K562 (cell line): ENCODE data around the gene GNAT3. TPM values are rescaled to one million over a fixed set of nuclear protein-coding genes. Genes with fewer than 3 reads are reported as not detected.

ENCODE experiments used
- ATAC-seq: fragments of 200-7000 bp; cut with Tn5 transposase; 3 replicates; pipeline ENCODE4 v1.9.1; 2020; ENCODE audit warnings: moderate library complexity
- BruUV-seq: library from RNA; stranded (reverse); fragments of 400-500 nt; replicated peaks from 2 replicates; lab custom pipeline; 2021; lab: Mats Ljungman, UMichigan
- CTCF ChIA-PET: fragments of 300-600 bp; formaldehyde crosslinking; extraction: SDS; loops from one replicate; lab custom pipeline; 2021; ENCODE audit warnings: low intra/inter-chr PET ratio; lab: Yijun Ruan, JAX
- POLR2A ChIA-PET: fragments of 300-600, 350-650 bp; sonication (Branson Sonifier 250); formaldehyde crosslinking; extraction: SDS; loops from one replicate; lab custom pipeline; 2021; ENCODE audit warnings: antibody characterized with exemption, inconsistent platforms; lab: Yijun Ruan, JAX
- DNase-seq, 4 experiments: peaks; one replicate each; pipeline versions ENCODE4 v3.0.0 to v3.0.0-alpha.2; 2011 to 2018; ENCODE audit warnings: low spot score in 3 of 4, mixed read lengths in 3 of 4; ENCODE audit errors: extremely low read depth in 1 of 4
- FAIRE-seq: peaks from 2 replicates; lab custom pipeline; 2011; peaks lifted over from hg19 to GRCh38; lab: Jason Lieb, UNC
- H2AFZ ChIP-seq: 2 replicates; pipeline ENCODE4 v1.6.0; 2011; ENCODE audit warnings: low read depth, low read length, control low read depth, inconsistent platforms
- H3K27ac ChIP-seq: fragments of 200-600 bp; 3 replicates; pipeline ENCODE4 v1.8.0; 2011; ENCODE audit warnings: low read depth, mild to moderate bottlenecking, control low read depth, inconsistent platforms, low read length, moderate library complexity, mixed read lengths; ENCODE audit errors: extremely low read depth
- H3K27me3 ChIP-seq, 2 experiments: fragments of 300-600 bp in 1 of 2; 2 replicates in 1 of 2; 3 replicates in 1 of 2; pipeline versions ENCODE4 v1.6.0 to v1.8.0; 2011; ENCODE audit warnings: inconsistent platforms in 2 of 2, low read length in 2 of 2, mild to moderate bottlenecking in 1 of 2, mixed read lengths in 1 of 2, moderate library complexity in 1 of 2; ENCODE audit not compliant: control insufficient read depth in 2 of 2, insufficient read depth in 2 of 2
- H3K36me3 ChIP-seq: fragments of 300-600 bp; 3 replicates; pipeline ENCODE4 v1.8.0; 2011; ENCODE audit warnings: mild to moderate bottlenecking, low read length, inconsistent platforms; ENCODE audit not compliant: control insufficient read depth, insufficient read depth
- H3K4me1 ChIP-seq, 2 experiments: fragments of 200-600 bp in 1 of 2; replicated peaks in 1 of 2; 2 replicates in 1 of 2; 3 replicates in 1 of 2; pipeline versions ENCODE4 v1.5.1 to v1.8.0; 2011; ENCODE audit warnings: inconsistent platforms in 2 of 2, low read length in 2 of 2, mild to moderate bottlenecking in 1 of 2, mixed read lengths in 1 of 2, moderate library complexity in 1 of 2; ENCODE audit not compliant: control insufficient read depth in 2 of 2, insufficient read depth in 2 of 2
- H3K4me2 ChIP-seq: 2 replicates; pipeline ENCODE4 v1.6.1; 2011; ENCODE audit warnings: low read length, control low read depth, inconsistent platforms, mixed read lengths; ENCODE audit not compliant: insufficient read depth
- H3K4me3 ChIP-seq: fragments of 200-600 bp; sonication (generic), shearing (Covaris generic); 2 replicates; pipeline ENCODE4 v1.5.1; 2016; ENCODE audit warnings: control low read depth, inconsistent platforms
- H3K79me2 ChIP-seq: fragments of 200-600 bp; 3 replicates; pipeline ENCODE4 v1.8.0; 2011; ENCODE audit warnings: low read length, inconsistent platforms; ENCODE audit not compliant: control insufficient read depth, insufficient read depth
- H3K9ac ChIP-seq, 2 experiments: 2 replicates each; pipeline versions ENCODE4 v1.6.0 to v1.6.1; 2011; ENCODE audit warnings: low read depth in 2 of 2, low read length in 2 of 2, control low read depth in 1 of 2, inconsistent platforms in 1 of 2, mild to moderate bottlenecking in 1 of 2, mixed read lengths in 1 of 2; ENCODE audit not compliant: insufficient read depth in 1 of 2
- H3K9me1 ChIP-seq: one replicate; pipeline ENCODE4 v1.6.0; 2011; ENCODE audit warnings: inconsistent platforms, mild to moderate bottlenecking, low read length, moderate library complexity; ENCODE audit not compliant: control insufficient read depth, insufficient read depth
- H3K9me3 ChIP-seq: replicated peaks from 2 replicates; pipeline ENCODE4 v1.5.1; 2011; ENCODE audit warnings: low read depth, low read length, inconsistent platforms; ENCODE audit not compliant: control insufficient read depth, insufficient read depth
- H4K20me1 ChIP-seq: replicated peaks from 2 replicates; pipeline ENCODE4 v1.6.1; 2011; ENCODE audit warnings: low read length, inconsistent platforms, mixed read lengths; ENCODE audit not compliant: control insufficient read depth, insufficient read depth
- BRCA1 ChIP-seq, 2 experiments: fragments of 450-650 bp in 1 of 2; sonication (generic) in 1 of 2; formaldehyde crosslinking in 1 of 2; IDR thresholded peaks; 2 replicates each; pipeline versions ENCODE4 v1.5.0 to v1.6.1; 2017 to 2020; ENCODE audit warnings: mild to moderate bottlenecking in 1 of 2, missing genetic modification reagents in 1 of 2
- POLR2H ChIP-seq: IDR thresholded peaks from 2 replicates; pipeline ENCODE4 v1.6.1; 2016; ENCODE audit warnings: missing genetic modification characterization, low read depth, mild to moderate bottlenecking, control low read depth, missing compliant biosample characterization, moderate library complexity
- TCF7 ChIP-seq: sonication (generic); IDR thresholded peaks from 2 replicates; pipeline ENCODE4 v1.6.1; 2016; ENCODE audit warnings: antibody characterized with exemption, borderline replicate concordance
- ZNF316 ChIP-seq: fragments of 450-650 bp; IDR thresholded peaks from 2 replicates; pipeline ENCODE4 v1.6.1; 2016
- ZNF77 ChIP-seq: fragments of 250-450 bp; sonication (Bioruptor Pico); IDR thresholded peaks from 2 replicates; pipeline ENCODE4 v1.5.0; 2020
- WGBS: fragments of 100-300 bp; shearing (Covaris generic); methylation state at CpG from one replicate; pipeline ENCODE4 v1.1.6; 2016; ENCODE audit warnings: low coverage, mixed read lengths; ENCODE audit not compliant: insufficient coverage; ENCODE audit errors: missing lambda C conversion rate; 5-methylcytosine and 5-hydroxymethylcytosine counted together
- in situ Hi-C: fragments of 300-500 bp; cut with MboI; formaldehyde crosslinking; loops from 4 replicates; pipeline ENCODE4 v1.15.0; 2018; ENCODE audit warnings: inconsistent platforms, mixed read lengths
- intact Hi-C: fragments of 100-400 bp; cut with micrococcal nuclease; formaldehyde crosslinking; loops from 2 replicates; pipeline ENCODE4 v1.14.2; 2022
- polyA plus RNA-seq, 8 experiments: library from polyadenylated mRNA; depleted of rRNA in 4 of 8; stranded (reverse) in 5 of 8; unstranded in 3 of 8; fragments of >200 nt; fragmentation: Nextera tagmentation in 2 of 8; fragmentation: Illumina TruSeq in 1 of 8; extraction: Ambion mirVana in 2 of 8; extraction: Trizol in 1 of 8; gene quantifications; 2 replicates each; pipeline versions ENCODE4 v1.2.1 to v1.2.3, GENCODE V29; 2011 to 2014; ENCODE audit warnings: inconsistent platforms in 1 of 8, missing spikeins in 1 of 8
- total RNA-seq, 7 experiments: library from RNA; depleted of rRNA in 6 of 7; stranded (reverse); fragments of >200 nt in 6 of 7; fragmentation: Illumina TruSeq in 2 of 7; extraction: Trizol in 2 of 7; gene quantifications; 2 replicates each; pipeline versions ENCODE4 v1.2.1 to v1.2.3, GENCODE V29; 2011 to 2021; ENCODE audit warnings: low replicate concordance in 1 of 7
- TF ChIP-seq, protein P1 (sequence below), 2 experiments: IDR thresholded peaks; 2 replicates each; pipeline ENCODE4 v1.6.1; 2012; ENCODE audit warnings: improper control_type of control experiment in 2 of 2, low read depth in 2 of 2, low read length in 2 of 2, borderline replicate concordance in 1 of 2
- TF ChIP-seq, protein P2 (sequence below): fragments of 450-650 bp; IDR thresholded peaks from 2 replicates; pipeline ENCODE4 v1.6.1; 2017; ENCODE audit warnings: antibody characterized with exemption
- TF ChIP-seq, protein P3 (sequence below): fragments of 250-450 bp; sonication (Bioruptor Pico); IDR thresholded peaks from 2 replicates; pipeline ENCODE4 v1.8.0; 2022; ENCODE audit warnings: moderate library complexity, mild to moderate bottlenecking, inconsistent platforms

Gene GNAT3
- total and polyA plus RNA-seq, 9 of the 15 experiments (the other 6 are each of a cell fraction or from before 2014, with no cell fraction given), result not detected

DNA sequence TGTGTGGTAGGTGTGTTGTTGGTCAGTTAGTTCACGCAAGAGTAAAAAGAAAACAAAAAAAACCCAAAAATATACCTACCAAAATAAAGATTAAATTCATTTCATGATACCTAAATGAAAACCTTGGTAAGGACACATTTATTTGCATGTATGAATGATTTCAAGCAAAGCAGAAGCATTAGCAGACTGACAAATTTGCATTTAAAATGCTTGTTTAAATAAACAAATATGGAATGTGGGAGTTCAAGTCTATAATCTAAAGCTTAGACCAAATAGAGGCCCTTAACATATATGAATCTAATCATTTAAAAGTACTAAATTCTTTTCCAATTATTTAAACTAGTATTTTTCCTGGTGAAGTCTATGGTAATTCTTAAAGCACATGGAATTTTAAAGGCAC is 35.8 kb downstream of the GNAT3 start:
- Histone ChIP-seq H3K4me2 (no peak overlapping the region), H3K9me1 (no peaks in the 10 kb centered on the region), H3K4me1 (no peaks in the 10 kb centered on the region), H3K9me3 (0 out of 2 replicates have a peak, but pooled peaks cover 2% of the 10 kb centered on the region), H3K9ac (no peak overlapping the region), H3K4me3 (no peak overlapping the region), H3K27ac (no peak overlapping the region), H3K27me3 (no peaks in the 10 kb centered on the region), H3K79me2 (no peaks in the 10 kb centered on the region), H3K36me3 (no peaks in the 10 kb centered on the region), H2AFZ (no peak overlapping the region), H4K20me1 (no peaks in the 10 kb centered on the region)
- intact Hi-C loops (no loop called here), in situ Hi-C loops (no loop called here)
- ChIA-PET CTCF (no interaction called here), POLR2A (no interaction called here)
- 0% methylated on average over 1 of the region's 1 CpG for WGBS
- DNase-seq (no peak), ATAC-seq (no peak), FAIRE-seq (no peak)
- TF ChIP-seq, protein P1, sequence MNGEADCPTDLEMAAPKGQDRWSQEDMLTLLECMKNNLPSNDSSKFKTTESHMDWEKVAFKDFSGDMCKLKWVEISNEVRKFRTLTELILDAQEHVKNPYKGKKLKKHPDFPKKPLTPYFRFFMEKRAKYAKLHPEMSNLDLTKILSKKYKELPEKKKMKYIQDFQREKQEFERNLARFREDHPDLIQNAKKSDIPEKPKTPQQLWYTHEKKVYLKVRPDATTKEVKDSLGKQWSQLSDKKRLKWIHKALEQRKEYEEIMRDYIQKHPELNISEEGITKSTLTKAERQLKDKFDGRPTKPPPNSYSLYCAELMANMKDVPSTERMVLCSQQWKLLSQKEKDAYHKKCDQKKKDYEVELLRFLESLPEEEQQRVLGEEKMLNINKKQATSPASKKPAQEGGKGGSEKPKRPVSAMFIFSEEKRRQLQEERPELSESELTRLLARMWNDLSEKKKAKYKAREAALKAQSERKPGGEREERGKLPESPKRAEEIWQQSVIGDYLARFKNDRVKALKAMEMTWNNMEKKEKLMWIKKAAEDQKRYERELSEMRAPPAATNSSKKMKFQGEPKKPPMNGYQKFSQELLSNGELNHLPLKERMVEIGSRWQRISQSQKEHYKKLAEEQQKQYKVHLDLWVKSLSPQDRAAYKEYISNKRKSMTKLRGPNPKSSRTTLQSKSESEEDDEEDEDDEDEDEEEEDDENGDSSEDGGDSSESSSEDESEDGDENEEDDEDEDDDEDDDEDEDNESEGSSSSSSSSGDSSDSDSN (IDR thresholded peaks at IDR 0.05; ENCODE audit: borderline replicate concordance in 1 of 2, low read depth in 2 of 2, low read length in 2 of 2), result no peak
- TF ChIP-seq TCF7 (no peak), POLR2H (no peak), BRCA1 (IDR thresholded peaks at IDR 0.05) (no peak), BRCA1 (CRISPR knock-in tag; IDR thresholded peaks at IDR 0.05) (no peak), ZNF77 (CRISPR knock-in tag) (no peak), ZNF316 (no peak)
- TF ChIP-seq, protein P2, sequence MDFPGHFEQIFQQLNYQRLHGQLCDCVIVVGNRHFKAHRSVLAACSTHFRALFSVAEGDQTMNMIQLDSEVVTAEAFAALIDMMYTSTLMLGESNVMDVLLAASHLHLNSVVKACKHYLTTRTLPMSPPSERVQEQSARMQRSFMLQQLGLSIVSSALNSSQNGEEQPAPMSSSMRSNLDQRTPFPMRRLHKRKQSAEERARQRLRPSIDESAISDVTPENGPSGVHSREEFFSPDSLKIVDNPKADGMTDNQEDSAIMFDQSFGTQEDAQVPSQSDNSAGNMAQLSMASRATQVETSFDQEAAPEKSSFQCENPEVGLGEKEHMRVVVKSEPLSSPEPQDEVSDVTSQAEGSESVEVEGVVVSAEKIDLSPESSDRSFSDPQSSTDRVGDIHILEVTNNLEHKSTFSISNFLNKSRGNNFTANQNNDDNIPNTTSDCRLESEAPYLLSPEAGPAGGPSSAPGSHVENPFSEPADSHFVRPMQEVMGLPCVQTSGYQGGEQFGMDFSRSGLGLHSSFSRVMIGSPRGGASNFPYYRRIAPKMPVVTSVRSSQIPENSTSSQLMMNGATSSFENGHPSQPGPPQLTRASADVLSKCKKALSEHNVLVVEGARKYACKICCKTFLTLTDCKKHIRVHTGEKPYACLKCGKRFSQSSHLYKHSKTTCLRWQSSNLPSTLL, result no peak
- TF ChIP-seq, protein P3, sequence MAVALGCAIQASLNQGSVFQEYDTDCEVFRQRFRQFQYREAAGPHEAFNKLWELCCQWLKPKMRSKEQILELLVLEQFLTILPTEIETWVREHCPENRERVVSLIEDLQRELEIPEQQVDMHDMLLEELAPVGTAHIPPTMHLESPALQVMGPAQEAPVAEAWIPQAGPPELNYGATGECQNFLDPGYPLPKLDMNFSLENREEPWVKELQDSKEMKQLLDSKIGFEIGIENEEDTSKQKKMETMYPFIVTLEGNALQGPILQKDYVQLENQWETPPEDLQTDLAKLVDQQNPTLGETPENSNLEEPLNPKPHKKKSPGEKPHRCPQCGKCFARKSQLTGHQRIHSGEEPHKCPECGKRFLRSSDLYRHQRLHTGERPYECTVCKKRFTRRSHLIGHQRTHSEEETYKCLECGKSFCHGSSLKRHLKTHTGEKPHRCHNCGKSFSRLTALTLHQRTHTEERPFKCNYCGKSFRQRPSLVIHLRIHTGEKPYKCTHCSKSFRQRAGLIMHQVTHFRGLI, result no peak
- no TSS peak for BruUV-seq
